ENCODE data around the gene TTI1. TPM values are rescaled to one million over a fixed set of nuclear protein-coding genes. Genes with fewer than 3 reads are reported as not detected.

The TTI1 gene
- polyA plus RNA-seq, 1 of the 3 experiments (the other 2 are of a cell fraction), result 15.6 TPM

DNA sequence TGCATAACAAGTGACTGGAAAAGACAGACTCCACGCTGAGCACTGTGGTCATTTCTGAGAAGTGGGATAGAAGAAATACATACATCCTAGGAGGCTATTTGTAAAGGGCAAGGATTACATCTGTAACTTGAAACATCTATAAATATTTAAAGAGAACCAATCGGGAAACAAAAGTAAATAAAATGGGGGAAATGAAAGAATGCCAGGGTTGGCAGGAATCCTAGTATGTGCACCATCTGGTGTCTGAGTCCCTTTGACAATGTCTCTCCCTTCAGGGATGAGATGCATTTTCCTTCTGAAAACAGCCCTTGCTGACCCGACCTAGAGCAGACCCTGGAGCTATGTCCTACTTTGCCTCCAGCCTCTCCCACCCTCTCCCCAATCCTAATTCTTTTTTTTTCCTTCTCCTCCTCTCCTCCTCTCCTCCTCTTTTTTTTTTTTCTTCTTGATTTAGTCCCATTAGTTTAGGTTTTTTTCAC is 77.1 kb downstream of the TTI1 start:
- Histone ChIP-seq H3K9me2 (no peaks in the 10 kb centered on the region), H3K9ac (no peak overlapping the region), H3K4me1 (ENCODE audit: control insufficient read depth in 1 of 2, insufficient read depth in 2 of 2, low read depth in 1 of 2, low read length in 1 of 2) (peaks cover 0 to 4% of the 10 kb centered on the region in 2 experiments; a peak in 2 of 4 replicates), H3K9me3 (no peaks in the 10 kb centered on the region), H3K27ac (ENCODE audit: low read depth in 2 of 2, low read length in 1 of 2) (no peak overlapping the region), H3K79me2 (ENCODE audit: insufficient read depth) (no peaks in the 10 kb centered on the region), H3K36me3 (replicated peaks in 1 of 2; ENCODE audit: control insufficient read depth in 1 of 2, insufficient read depth in 2 of 2, low read length in 1 of 2) (no peaks in the 10 kb centered on the region), H3K4me3 (ENCODE audit: low read depth in 2 of 2, low read length in 1 of 2) (no peak overlapping the region), H4K20me1 (ENCODE audit: insufficient read depth) (no peaks in the 10 kb centered on the region), H3K4me2 (no peak overlapping the region), H2AFZ (ENCODE audit: low read depth) (no peak overlapping the region), H3K27me3 (ENCODE audit: insufficient read depth) (no peaks in the 10 kb centered on the region), H3F3A (replicated peaks; ENCODE audit: insufficient read depth) (no peaks in the 10 kb centered on the region)
- CTCF ChIA-PET, result interaction anchor here (1.3 kb wide), 1 partner anchor 392 kb away, joined by 3 read pairs; no protein-coding TSS in a partner anchor
- no peak for DNase-seq
- TF ChIP-seq GATA2 (CRISPR knock-in tag; IDR thresholded peaks at IDR 0.05) (no peak), RCOR1 (IDR thresholded peaks at IDR 0.05; ENCODE audit: low read length) (no peak), RAD21 (IDR thresholded peaks at IDR 0.05; ENCODE audit: low read length) (no peak), CHD2 (IDR thresholded peaks at IDR 0.05; ENCODE audit: low read length, partially characterized antibody) (no peak), JUND (IDR thresholded peaks at IDR 0.05) (no peak), RFX5 (IDR thresholded peaks at IDR 0.05; ENCODE audit: low read length) (no peak), EZH2phosphoT487 (IDR thresholded peaks at IDR 0.05; ENCODE audit: borderline replicate concordance, low read depth) (no peak), NFIC (IDR thresholded peaks at IDR 0.05; ENCODE audit: borderline replicate concordance) (no peak), MEF2A (IDR thresholded peaks at IDR 0.05; ENCODE audit: borderline replicate concordance, low read depth) (no peak), FOSL2 (IDR thresholded peaks at IDR 0.05; ENCODE audit: borderline replicate concordance, low read depth) (no peak), SIN3A (IDR thresholded peaks at IDR 0.05; ENCODE audit: borderline replicate concordance, low read depth, low read length) (no peak), TAF1 (IDR thresholded peaks at IDR 0.05; ENCODE audit: borderline replicate concordance, low read depth, low read length) (no peak), SMC3 (IDR thresholded peaks at IDR 0.05; ENCODE audit: low read depth, low read length) (no peak), FOXM1 (IDR thresholded peaks at IDR 0.05; ENCODE audit: low read depth) (no peak), TEAD4 (IDR thresholded peaks at IDR 0.05; ENCODE audit: borderline replicate concordance, insufficient read depth) (no peak)
- TF ChIP-seq, protein P1, sequence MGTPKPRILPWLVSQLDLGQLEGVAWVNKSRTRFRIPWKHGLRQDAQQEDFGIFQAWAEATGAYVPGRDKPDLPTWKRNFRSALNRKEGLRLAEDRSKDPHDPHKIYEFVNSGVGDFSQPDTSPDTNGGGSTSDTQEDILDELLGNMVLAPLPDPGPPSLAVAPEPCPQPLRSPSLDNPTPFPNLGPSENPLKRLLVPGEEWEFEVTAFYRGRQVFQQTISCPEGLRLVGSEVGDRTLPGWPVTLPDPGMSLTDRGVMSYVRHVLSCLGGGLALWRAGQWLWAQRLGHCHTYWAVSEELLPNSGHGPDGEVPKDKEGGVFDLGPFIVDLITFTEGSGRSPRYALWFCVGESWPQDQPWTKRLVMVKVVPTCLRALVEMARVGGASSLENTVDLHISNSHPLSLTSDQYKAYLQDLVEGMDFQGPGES (IDR thresholded peaks at IDR 0.05; ENCODE audit: low read depth, low read length), result no peak
- TF ChIP-seq, protein P2, sequence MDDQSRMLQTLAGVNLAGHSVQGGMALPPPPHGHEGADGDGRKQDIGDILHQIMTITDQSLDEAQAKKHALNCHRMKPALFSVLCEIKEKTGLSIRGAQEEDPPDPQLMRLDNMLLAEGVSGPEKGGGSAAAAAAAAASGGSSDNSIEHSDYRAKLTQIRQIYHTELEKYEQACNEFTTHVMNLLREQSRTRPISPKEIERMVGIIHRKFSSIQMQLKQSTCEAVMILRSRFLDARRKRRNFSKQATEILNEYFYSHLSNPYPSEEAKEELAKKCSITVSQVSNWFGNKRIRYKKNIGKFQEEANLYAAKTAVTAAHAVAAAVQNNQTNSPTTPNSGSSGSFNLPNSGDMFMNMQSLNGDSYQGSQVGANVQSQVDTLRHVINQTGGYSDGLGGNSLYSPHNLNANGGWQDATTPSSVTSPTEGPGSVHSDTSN (IDR thresholded peaks at IDR 0.05), result no peak
- TF ChIP-seq, protein P3, sequence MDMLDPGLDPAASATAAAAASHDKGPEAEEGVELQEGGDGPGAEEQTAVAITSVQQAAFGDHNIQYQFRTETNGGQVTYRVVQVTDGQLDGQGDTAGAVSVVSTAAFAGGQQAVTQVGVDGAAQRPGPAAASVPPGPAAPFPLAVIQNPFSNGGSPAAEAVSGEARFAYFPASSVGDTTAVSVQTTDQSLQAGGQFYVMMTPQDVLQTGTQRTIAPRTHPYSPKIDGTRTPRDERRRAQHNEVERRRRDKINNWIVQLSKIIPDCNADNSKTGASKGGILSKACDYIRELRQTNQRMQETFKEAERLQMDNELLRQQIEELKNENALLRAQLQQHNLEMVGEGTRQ (IDR thresholded peaks at IDR 0.05; ENCODE audit: borderline replicate concordance, low read depth, low read length), result no peak
- TF ChIP-seq, protein P4, sequence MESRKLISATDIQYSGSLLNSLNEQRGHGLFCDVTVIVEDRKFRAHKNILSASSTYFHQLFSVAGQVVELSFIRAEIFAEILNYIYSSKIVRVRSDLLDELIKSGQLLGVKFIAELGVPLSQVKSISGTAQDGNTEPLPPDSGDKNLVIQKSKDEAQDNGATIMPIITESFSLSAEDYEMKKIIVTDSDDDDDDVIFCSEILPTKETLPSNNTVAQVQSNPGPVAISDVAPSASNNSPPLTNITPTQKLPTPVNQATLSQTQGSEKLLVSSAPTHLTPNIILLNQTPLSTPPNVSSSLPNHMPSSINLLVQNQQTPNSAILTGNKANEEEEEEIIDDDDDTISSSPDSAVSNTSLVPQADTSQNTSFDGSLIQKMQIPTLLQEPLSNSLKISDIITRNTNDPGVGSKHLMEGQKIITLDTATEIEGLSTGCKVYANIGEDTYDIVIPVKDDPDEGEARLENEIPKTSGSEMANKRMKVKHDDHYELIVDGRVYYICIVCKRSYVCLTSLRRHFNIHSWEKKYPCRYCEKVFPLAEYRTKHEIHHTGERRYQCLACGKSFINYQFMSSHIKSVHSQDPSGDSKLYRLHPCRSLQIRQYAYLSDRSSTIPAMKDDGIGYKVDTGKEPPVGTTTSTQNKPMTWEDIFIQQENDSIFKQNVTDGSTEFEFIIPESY (IDR thresholded peaks at IDR 0.05; ENCODE audit: borderline replicate concordance, low read depth), result no peak
- TF ChIP-seq, protein P5, sequence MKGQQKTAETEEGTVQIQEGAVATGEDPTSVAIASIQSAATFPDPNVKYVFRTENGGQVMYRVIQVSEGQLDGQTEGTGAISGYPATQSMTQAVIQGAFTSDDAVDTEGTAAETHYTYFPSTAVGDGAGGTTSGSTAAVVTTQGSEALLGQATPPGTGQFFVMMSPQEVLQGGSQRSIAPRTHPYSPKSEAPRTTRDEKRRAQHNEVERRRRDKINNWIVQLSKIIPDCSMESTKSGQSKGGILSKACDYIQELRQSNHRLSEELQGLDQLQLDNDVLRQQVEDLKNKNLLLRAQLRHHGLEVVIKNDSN (IDR thresholded peaks at IDR 0.05; ENCODE audit: borderline replicate concordance, low read depth), result no peak
- POLR2A ChIA-PET, result no interaction called here
- WGBS (ENCODE audit: low lambda C conversion rate), result 20% methylated on average over 3 of the region's 3 CpGs
